Hindlimb muscle (tissue), 1 donor: Measurements from ENCODE around the gene PTCSC3. TPM values are rescaled to one million over a fixed set of nuclear protein-coding genes. Genes with fewer than 3 reads are reported as not detected.

Source experiments
- DNase-seq: peaks from one replicate; pipeline ENCODE4 v3.0.0-alpha.2; 2013
- polyA plus RNA-seq: library from polyadenylated mRNA; unstranded; fragments of 120-200 nt; gene quantifications from one replicate; pipeline ENCODE4 v1.2.1, GENCODE V29; 2013; ENCODE audit not compliant: insufficient read length

PTCSC3 gene
- polyA plus RNA-seq, result not detected

- DNase-seq, result no peak
Observed at GRCh38 chr14:36176524-36176923, at the start of gene PTCSC3. PTCSC3 (minus strand) TSS chr14:36176722.

DNA sequence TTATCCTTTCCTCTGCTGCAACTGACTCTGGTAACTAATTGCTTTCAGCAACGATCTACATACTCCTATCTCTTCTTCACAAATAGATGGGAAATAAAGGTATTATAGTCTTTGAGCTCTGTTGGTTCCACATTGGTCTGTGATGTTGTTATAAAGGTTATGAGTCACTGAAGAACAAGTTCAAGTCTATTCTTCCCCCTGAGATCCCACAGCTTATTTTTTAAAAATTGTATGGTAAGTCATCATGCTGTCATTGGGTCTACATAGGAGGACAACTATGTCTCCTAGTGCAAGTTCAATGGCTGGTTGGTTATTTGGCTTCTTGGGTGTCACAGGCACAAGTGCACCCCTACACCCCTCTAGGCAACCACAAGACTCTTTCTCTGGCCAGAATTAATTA, 49.6 kb upstream of the PTCSC3 start:
- DNase-seq, result no peak

- DNase-seq, result no peak
Observed at GRCh38 chr14:36224176-36224575, 47.7 kb upstream of the PTCSC3 start.

- no peak for DNase-seq
Observed at GRCh38 chr14:36223558-36223957, 47.0 kb upstream of the PTCSC3 start.

DNA sequence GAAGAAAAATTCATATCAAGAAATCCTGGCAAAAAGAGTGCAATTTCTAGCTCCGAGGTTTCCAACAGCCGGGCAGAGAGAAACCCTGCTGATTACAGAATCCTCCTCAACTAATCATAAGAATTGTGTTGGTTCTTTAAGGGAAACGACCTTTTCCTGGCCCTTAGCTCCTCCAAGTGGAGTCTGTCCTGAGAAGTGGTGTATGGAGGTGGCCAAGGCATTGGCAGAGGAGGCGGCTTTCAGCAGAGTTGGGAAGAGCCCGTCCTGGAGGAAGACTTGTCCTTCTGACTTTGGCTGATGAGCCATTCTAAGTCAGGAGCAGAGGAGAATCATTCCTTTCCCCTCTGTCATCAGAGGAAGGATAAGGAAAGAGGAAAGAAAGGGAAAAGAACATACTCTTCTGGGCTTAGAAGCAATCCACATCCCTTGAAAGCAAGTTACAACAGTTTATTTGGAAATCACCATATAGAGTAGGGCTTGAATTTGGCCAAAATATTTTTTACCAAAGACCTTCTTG, 46.5 kb upstream of the PTCSC3 start:
- DNase-seq, result no peak

DNA sequence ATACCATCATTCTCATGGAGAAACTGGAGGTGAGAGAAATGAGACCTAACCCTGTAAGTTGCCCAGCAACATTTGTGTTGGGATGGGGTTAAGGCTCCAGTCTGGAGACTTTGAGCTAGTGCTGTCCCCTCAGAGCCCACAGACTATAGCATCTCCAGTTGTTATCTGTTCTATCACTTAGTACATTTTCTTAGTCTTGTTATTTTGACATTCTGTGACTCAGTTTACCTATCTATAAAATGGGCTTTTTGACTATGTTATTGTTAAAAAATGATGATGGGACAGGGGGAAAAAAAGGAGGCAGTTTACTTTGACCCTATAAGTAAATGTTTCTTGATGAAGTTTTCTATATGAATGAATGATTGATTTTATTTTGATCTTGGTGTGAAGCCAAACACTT, 45.8 kb upstream of the PTCSC3 start:
- no peak for DNase-seq

- DNase-seq, result no peak
Observed at GRCh38 chr14:36221112-36221511, 44.6 kb upstream of the PTCSC3 start.

- no peak for DNase-seq
Observed at GRCh38 chr14:36217732-36218131, 41.2 kb upstream of the PTCSC3 start.

DNA sequence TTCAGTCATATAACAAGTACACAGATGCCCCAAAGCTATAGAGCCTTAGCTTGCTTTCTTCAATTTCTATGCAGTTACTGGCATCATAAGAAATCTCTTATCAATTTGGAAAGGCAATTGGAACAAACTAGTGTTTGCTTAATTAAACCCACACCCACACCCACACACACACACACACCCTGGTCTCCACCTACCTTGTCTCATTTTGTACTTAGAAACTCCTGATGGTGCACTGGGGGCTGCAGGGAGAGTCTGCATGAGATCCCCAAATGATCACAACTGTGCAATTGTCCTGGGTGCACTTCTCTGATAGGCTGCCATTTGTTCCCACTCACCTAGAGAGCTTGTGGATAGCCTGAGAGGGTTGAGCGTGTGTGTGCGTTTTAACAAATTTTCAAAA, 40.5 kb upstream of the PTCSC3 start:
- DNase-seq, result no peak

GRCh38 chr14:36215217-36215598, 38.7 kb upstream of the PTCSC3 start:
- no peak for DNase-seq

- no peak for DNase-seq
Observed at GRCh38 chr14:36214476-36215216, 38.1 kb upstream of the PTCSC3 start.

DNA sequence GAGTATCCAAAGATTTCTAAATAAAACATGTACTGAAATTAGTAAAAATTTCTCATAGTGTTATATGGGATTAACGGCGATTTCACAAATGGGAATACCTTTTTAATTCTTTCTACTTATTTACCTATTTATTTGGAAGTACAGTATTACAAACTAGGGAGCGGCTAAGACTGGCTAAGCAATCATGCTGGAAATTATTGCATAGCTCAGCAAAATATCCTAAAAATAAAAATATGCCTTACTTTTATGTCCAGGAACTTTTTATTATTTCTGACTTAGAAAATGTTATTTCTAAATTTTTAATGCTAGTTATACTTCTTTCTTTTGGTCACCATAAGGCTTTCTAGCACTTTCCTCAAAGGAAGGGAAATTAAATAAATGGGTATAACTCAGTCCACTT, 36.5 kb upstream of the PTCSC3 start:
- no peak for DNase-seq

- DNase-seq, result no peak
Observed at GRCh38 chr14:36212577-36212976, 36.1 kb upstream of the PTCSC3 start.

GRCh38 chr14:36208690-36209278, 32.3 kb upstream of the PTCSC3 start:
- no peak for DNase-seq

DNA sequence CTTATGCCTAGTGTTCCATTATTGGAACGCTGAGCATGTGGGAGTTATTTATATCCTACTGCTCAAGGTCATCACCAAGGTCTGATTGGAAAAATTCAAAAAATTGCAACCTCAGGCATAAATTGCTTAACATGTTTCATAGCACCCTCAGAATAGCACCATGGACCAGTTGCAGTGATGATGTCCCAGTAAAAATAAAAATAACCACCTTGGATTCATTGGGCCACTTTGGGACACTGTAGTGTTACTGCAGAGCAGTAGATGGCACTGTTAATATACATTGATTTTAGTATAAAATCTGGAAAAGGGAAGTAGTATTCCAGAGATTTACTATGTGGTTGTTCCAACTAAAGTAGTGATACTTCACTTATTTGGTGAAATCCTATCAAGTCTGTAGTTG, 31.0 kb upstream of the PTCSC3 start:
- no peak for DNase-seq

DNA sequence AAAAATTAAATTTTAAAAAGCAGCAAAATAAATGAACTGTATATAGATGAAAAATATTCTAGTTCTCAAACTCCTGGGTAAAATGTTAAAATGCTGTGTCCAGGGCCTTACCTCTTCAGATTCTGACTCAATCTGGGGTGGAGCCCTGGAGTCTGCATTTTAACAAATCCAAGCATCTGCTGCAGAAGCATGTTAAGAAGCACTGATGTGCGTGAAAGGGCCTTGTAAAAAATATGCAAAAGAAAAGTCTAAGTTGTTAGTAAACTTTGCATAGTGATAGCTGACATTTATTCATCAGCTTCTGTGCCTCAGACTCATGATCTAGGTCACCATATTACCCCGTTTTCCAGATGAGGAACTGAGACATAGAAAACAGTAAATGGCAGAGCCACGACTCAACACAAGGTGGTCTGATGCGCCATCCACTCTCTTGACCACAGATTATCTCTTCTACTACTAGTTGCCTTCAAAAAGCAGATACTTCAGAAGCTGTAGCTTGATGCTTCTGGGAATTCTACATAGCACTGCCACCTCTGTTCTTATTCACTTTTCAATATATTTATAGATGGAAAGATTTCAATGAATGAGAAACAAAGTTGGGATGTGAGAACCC, 28.0 kb upstream of the PTCSC3 start:
- no peak for DNase-seq

DNA sequence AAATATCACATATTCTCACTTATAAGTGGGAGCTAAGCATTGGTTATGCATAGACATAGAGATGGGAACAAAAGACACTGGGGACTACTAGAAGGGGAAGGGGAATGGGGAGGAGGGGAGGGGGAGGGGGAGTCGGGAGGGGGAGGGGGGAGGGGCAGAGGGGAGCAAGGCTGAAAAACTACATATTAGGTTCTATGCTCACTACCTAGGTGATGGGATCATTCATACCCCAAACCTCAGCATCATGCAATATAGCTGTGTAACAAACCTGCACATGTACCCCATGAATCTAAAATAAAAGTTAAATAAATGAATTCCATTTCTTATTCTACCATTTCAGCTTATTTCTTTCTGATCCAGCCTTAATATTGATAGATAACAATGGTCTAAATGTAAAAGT, 21.9 kb upstream of the PTCSC3 start:
- DNase-seq, result no peak

DNA sequence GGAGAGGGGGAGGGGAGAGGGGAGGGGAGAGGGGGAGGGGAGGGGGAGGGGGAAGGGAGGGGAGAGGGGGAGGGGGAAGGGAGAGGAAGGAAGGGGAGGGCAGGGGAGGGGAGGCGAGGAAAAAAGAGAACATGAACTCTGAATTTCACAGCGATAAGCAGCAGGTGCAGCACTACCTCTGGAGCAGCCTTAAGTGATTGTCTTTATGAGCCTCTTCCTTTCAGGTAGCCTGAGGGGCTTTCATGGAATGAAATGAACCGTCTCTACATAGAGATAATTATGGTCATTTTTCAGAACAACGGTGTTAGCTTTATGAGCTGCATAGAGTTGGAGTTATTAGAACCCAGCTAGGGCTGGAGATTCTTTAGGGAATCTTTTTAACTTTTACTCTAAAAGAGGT, 18.1 kb upstream of the PTCSC3 start:
- DNase-seq, result no peak

DNA sequence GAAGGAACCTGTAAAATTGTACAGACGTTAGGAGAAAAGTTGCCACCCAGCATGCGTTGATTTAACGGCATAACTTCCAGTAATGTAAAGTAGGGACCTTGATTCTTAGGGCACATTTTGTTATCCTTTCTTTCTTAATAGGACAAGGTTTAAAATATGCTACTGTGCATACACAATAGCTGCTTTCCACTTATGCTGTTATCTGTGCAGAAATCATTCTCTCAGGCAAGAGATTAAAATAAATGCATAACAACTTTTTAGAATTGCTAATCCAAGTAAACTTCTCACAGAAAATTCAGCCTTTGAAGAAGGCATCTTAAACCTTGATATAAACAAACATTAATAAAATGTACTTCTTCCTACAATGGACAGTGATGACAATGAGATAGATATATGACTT, 16.0 kb upstream of the PTCSC3 start:
- DNase-seq, result no peak

GRCh38 chr14:36183402-36183801, 6.9 kb upstream of the PTCSC3 start:
- no peak for DNase-seq

DNA sequence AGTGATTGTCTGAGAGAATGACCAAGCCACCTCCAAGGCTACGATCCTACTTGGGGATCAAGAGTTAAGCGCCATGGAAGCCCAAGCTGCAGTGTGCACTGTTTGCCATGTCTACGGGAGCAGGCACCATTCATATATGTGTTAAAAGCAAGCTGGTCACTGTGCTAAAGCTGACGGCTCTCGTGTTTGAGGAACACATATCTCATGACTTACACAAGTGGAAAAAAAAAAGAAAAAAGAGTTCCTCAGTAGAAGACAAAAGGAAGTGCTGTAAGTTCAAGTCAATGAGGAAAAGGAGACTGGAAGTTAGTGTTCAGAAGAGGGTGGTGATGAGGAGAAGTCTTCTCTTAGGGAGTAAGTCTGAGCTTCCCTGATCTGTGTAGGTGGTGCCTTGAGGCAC, 4.9 kb upstream of the PTCSC3 start:
- DNase-seq, result no peak

GRCh38 chr14:36177489-36177888, 967 bp upstream of the PTCSC3 start:
- no peak for DNase-seq

DNA sequence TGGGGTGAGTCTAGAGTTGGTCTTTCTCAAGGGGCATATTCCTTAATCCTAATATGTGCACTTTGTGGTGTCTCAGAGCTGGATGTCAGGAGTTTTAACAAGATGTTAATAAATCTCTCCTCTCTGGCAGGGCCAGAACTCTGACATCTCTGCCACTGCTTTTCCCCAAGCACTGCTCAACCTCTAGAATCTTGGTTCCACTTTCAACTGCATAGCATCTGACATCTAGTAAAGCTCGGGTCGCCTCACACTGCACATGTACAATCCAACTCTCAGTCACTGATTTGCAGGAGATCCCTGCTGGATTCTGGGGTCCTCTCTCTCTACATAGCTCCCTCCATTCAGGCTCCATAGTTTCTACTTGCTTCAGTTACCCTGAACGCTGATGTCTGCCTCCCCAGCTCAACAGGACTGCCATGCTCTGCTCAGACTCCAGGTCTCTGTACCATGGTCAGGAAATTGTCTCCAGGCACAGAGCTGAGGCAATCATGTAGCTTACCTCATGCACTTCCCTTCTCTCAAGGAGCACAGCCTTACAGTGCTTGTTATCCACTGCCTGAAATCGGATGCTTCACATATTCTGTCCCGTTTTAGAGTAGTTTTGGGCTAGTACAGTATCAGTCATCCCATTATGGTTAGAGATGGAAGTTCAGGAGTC, 1.6 kb downstream of the PTCSC3 start:
- DNase-seq, result no peak
